Hindlimb muscle (tissue), 1 donor: ENCODE results near the gene PRODH. TPM values are rescaled to one million over a fixed set of nuclear protein-coding genes. Genes with fewer than 3 reads are reported as not detected.
"Not testable (repeated sequence)": the region's sequence is repeated elsewhere in the genome, so short reads cannot be mapped to it uniquely, and the experiment has no call there.

Source experiments
- DNase-seq: peaks from one replicate; pipeline ENCODE4 v3.0.0-alpha.2; 2013
- polyA plus RNA-seq: library from polyadenylated mRNA; unstranded; fragments of 120-200 nt; gene quantifications from one replicate; pipeline ENCODE4 v1.2.1, GENCODE V29; 2013; ENCODE audit not compliant: insufficient read length

Gene PRODH
- polyA plus RNA-seq, 1 donor: 8.8 TPM

DNA sequence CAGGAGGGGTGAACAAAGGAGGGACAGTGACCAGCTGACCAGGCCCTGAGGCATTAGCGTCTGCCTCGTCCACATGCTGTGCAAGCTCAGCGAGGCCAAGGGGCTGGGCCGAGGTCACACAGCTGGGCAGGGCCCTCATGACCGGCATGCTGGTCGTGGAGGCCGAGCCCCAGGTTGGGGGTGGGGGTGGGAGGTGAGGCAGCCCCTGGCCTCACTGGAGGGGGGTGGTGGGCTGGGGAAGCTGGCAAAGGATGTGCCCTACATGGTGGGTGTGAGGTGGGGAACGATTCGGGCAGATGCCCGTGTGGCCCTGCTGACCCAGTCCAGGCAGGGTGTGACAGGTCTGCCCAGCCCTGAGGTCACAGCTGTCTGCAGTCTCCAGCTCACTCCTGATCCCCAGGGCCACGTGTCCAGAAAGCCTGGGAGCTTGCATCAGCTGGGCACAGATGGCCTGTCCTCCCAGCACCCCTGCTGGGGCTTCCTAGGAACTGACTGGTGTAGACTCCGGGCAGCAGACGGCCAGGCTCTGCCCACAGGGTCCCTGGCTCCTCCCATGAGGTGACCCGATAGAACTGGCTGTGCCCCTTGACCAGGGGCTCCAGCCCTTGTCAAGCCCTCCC lies 31.4 kb upstream of the PRODH start:
- not testable (repeated sequence) for DNase-seq

DNA sequence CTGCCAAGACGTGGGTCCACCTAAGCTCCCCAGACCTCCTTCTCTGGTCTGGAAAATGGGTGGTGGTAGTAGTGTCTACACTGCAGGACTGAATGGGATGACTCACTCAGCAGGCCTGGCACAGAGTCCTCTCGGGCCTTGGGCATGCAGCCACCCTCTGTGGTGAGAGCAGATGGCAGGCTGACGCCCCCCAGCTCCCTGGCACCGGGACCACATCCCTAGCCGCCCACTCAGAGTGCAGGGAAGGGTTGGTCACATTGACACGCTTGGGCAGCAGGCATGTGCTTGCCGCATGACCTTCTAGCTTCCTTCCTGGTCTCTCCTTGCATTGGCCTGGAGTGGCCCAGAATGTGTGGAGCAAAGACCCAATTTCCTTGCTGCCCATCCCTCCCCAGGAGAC lies 30.7 kb upstream of the PRODH start:
- no peak for DNase-seq

DNA sequence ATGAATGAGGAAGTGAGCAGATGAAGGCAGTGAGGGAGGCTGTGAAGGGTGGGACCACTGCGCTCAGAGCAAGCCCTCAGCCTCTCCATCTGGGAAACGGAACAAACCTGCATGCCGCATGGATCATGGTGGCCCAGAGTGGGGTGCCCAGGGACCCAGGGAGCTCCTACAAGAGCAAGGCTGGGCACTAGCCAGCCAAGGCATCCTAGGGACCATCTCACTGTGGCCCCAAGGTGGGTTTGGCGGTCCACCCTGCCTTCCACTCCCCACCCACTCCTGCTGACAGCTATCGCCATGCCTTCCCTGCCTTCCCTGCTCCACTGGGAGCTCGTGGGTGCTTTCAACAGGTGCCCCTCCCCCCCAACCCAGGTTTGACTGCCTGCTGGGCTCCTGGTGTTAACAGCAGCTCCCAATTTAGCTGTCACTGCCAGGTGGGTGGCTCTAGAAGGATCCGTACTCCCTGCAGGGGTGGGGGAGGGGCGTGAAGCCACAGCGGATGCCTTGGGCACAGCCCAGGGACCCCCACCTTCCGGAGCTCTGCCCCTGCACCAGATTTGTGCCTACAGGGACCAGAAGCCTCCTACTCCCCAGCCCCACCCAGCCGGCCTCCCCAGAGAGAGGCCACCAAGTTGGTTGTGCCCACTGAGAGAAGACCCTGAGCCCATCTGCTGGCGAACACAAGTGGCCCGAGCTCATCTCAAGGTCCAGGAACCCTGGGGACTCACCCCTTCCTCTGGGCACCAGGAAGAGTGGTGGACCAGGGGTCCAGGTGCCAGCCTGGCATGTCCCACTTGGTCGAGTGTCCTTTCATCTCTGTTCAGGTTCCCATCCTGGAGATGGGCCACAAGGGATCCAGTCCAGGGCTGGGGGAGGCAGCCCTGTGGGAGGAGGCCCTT lies 29.7 kb upstream of the PRODH start:
- no peak for DNase-seq

DNA sequence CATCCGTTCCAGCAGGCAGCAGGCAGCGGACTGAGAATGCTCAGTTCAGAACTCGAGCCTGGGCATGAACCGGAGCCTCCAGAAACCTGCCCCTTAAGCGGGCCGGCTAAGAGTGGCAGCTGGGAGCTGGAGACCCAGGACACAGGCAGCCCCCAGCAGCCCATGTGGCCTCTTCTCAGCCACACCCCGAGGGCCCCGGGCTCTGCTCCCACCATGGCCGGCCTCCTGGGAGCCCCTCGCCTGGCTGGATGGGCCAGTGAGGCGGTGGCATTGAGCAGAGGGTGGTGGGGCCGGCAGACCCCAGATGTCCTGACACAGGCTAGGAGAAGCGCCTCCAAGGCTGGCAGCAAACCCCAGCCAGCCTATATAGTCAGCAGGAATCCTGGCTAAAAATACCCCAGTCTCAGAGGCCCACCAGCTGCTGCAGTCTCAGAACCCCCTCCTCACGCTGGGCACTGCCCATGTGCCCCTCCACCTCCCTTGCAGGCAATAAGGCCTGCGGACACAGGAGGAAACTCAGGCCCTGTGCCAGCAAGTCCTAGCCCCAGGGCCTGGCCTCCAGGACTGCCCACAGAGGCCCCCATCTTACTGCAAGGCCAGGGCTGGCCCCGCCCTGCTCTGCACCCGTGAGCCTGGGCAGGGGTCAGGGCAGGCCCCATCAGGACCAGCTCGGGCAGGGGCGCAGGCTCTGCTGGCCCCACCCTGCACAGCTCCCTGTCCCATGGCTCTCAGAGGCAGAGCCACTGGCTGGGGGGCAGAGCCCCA lies 28.6 kb upstream of the PRODH start:
- not testable (repeated sequence) for DNase-seq

DNA sequence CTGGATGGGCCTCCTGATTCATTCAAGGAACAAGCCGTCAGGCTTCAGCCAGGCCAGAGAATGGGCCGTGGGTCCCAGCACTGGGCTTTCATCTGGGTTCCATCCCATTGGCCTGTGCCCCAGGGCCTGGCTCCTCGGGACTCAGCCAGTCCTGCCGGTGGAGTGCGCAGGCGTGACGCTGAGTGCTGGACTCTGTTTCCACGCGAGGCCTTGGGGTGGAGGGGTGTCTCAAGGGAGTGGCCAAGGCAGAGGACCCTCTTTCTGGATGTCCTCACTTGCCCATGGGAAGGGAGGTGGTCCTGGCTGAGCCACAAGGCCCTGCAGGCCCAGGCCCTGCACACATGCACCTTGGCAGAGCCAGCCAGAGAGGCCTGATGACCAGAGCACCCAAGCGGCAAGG lies 28.0 kb upstream of the PRODH start:
- not testable (repeated sequence) for DNase-seq

DNA sequence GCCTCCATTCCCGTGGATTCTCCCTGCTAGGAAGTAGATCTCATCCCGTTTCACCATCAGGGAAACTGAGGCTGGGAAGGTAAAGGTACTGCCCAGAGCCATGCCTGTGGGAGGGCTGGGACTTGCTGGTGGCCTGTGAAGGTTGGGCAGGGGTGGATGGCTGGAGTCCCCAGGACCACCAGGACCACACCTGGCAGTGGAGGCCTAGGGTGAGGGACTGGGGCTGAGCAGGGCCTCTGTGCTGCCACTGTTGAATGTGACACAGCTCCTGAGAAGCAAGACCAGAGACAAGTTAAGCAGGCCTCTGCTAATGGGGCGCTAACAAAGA lies 26.2 kb upstream of the PRODH start:
- DNase-seq: no peak

DNA sequence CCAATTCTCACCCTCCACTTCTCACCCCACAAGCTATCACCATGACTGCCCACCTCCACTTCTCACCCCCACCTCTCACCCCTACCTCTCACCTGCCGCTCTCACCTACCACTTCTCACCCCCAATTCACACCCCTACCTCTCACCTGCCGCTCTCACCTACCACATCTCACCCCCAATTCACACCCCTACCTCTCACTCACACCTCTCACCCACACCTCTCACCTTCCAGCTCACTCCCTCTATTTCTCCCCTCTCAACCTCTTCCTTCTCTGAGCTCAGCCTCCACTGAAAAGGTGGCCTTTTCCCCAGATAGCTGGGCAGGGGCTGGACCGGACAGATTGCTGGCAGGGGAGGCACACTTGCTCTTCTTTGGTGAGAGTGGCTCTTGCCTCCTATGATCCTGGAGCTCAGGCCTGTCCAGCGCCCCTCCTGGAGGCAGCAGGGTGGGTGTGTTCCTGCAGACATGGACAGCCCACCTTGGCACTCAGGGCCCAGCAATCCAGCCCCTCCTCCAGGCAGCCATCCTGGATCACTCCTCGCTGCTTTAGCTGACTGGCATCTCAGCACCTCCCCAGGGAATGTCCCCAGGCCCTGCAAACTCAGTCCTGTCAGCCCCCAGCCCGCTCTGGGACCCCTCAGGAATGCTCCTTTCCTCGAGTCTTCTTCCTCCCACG lies 25.7 kb upstream of the PRODH start:
- DNase-seq: not testable (repeated sequence)

DNA sequence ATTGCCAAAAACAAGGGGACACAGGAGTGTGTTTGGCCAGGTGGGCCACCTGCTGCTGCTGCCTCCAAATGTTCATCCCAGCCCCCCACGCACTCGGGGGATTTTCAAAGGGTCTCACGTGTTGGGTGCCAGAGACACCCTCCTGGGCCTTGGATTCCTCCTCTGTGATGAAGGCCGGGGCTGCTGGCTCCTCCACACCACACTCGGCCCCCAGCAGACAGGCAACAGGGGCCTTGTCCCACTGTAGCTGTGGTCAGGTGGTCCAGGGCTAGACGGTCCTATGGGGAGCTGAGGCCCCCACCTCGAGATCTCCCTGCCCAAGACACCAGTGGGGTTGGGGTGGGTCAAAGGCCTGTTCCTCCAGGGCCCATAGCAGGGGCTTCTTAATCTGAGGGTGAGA lies 25.1 kb upstream of the PRODH start:
- DNase-seq: not testable (repeated sequence)

DNA sequence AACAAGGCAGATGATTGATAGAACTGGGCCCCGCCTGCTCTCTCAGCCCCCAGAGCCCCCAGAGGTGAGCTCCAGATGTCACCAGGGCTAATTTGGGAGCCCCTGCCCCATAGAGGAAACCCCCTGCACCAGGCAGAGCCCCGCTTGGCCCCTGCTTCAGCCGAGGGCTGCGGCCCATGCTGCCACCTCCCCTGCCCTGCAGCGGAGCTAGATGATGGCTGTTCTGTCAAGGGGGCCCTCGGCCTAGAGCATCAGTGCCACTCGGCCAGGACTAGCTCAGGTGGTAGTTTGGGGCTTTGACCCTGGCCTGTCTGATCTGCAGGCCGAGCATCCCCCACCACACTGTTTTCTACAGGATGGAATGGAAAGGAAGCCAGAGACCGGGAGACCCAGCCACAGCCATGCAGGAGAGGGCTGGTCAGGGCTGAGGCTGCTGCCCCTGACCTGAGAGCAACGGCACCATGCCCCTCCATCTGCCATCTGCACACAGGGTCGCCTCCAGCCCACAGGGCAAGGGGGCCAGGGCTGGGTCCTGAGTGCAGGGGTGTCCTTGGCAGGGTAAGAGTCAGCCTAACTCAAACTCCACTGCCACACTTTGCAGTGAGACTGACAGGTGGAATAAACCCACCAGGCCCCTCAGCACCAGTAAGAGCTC lies 24.2 kb upstream of the PRODH start:
- not testable (repeated sequence) for DNase-seq

DNA sequence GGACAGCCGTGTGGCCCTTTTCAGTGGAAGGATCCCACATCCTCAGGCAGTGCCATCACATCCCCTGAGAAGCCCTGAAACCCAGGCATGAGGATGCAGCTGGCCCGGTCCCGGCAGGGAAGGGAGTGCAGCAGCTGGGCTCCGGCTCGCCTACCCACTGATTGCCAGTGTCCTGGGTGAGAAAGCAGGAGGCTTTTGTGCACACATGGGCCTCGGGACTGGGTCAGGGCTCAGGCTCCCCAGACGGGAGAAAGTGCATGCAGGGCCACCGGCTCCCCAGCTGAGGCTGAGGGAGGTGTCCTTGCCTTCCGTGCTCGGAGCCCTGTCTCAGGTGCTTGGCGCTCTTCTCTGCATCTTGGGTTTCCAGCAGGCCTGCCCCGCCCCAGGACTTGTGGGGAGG lies 23.6 kb upstream of the PRODH start:
- not testable (repeated sequence) for DNase-seq

DNA sequence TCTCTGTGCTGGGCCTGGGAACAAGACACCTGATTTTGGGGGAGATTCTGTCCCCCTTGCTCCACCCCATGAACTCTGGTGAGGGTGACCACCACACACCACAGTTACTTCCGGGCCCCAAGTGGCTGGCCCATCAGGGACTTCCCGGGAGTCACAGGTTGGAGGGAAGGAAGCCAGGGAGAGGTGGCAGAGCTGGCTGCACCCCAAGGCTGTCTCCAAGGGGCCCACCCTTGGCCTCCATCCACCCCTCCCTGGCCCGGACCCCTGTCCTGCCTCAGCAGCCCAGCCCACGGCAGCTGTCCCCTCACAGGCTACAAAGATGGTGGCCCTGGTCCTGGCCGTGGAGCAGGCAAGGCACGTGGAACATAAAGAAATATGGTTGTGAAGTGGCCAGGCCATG lies 23.2 kb upstream of the PRODH start:
- DNase-seq: not testable (repeated sequence)

DNA sequence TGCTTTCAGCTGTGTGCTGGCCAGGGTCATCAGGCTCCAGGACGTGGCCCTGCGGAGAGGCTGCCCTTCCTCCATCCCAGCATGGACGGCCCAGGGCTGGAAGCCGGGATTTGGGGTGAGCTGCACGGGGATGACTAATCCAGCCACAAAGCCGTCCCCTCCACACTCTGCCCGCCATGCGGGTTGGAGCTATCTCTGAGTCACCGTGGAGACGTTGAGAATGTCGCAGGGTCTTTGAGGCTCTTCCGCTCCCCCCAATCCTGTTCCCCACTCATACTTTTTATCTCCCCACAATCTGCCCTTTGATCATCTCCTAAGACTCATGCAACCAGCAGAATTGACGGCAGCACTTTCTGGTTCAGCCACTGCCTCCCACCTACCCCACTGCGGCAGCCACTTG lies 22.6 kb upstream of the PRODH start:
- DNase-seq: not testable (repeated sequence)

DNA sequence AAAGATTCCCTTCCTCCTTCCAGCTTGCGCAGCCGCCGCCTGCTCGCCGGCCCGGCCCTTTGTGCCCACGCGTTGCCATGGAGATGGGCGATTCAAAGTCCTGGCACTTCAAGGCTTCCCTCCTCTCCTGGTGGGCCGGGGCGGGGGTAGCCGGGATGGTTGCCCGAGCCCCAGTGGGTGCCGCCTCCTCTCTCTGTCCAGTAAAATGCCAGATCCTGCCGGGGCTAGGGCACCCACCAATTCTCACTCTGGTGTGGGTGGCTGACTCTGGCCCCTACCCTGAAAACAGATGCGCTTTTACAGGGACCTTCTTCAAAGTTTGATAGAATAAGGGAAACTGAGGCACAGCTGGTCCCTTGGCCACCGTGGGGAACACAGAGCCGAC lies 22.2 kb upstream of the PRODH start:
- not testable (repeated sequence) for DNase-seq

DNA sequence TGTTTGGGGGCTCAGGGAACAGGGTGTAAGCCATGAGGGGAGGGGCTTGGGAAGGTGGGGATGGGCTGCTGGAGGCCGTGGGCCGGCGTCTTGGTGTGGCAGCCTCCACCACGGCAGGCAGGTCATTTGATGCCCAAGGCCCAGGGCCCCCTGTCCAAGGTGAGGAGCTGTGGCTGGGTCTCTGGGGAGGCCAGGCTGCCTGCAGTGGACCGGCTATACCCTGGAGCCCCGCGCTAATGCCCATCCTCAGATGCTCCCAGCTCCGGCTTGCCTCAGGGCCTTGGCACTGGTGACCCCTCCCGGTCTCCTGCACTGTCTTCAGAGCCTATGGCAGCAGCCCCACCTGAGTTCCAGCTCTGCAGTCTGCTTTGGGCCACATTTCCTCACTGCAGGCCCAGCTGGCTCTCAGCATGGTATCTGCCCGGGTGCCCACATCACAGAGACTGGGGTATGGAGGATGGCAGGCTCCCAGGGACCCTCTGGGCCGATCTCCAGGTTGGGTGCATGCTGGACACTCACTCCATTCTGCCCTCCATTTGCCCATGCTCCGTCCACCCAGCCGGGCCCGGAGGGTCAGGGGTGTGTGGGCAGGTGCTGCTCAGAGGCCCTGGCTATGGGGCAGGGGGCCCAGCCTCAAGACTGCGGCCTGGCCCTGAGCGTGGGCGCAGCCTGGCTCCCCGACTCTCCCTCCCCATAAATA lies 21.7 kb upstream of the PRODH start:
- not testable (repeated sequence) for DNase-seq

DNA sequence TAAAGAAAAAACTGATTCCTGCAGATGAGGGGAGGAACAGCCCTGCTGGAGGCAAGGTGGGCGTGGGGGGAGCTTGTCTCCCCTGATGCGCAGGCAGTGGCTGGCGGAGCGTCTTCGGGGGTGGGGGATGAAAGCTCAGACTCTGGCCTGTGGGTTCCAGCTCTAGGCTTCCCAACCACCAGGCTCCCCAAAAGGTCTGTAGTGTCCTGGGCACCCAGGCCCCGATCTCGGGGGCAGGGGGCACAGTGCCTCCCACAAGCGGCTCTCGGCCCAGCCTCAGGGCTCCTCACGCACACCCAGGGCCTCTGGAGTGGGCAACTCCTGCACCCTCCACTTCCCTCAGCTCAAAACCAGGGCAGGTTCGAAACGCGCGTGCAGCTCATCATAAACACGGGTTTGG lies 20.9 kb upstream of the PRODH start:
- not testable (repeated sequence) for DNase-seq

DNA sequence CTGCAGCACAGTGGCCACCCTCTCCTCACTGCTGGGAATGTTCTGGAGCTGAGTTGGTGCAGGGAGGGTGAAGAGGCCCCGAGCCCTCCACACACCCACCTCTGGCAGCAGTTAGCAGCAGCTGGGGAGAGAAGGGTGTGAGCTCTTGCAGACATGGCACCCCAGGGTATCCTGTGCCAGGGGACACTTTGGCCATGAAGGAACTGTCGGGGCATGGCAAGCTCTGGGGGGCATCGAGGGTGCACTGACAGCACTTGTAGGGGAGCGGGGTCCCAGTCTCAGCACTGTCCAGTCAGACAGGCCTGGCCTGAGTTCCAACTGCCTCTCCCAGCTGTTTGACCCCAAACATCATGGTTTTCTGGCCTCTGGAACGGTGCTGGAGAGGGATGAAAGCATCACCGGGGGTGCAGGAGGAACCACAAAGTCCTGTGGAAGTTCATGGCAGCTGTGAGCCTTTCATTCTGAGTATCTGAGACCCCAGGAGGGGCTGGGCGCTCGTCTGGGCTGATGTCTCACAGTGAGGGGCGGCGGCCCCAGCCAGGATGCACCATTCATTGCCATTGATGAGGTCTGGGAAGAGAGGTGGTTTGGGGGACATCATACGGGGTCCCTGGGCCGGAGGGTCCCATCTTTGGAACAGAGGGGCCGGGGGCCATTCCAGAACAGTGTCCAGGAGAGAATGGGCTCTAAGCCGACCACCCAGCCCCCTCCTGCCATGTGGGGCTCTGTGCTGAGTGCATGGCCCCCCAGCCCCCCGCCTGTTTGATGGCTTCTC lies 20.2 kb upstream of the PRODH start:
- not testable (repeated sequence) for DNase-seq

DNA sequence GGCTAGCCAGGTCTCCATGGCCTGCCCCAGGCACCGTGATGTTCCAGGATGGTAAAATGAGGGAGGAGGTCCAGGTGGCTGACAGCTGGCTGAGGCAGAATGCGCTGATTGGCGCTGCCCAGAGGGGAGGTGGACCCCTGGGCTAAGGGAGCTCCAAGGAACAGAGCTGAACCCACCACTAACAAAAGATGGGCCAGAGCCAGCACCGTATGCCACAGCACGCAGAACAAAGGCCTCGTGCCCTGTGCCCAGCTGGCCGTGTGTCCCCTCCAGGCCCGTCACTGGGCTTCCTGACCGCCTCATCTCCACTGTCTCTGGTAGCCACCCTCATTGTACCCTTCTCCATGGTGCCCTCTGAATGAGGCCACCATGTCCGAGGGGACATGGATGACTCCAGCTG lies 19.6 kb upstream of the PRODH start:
- no peak for DNase-seq

DNA sequence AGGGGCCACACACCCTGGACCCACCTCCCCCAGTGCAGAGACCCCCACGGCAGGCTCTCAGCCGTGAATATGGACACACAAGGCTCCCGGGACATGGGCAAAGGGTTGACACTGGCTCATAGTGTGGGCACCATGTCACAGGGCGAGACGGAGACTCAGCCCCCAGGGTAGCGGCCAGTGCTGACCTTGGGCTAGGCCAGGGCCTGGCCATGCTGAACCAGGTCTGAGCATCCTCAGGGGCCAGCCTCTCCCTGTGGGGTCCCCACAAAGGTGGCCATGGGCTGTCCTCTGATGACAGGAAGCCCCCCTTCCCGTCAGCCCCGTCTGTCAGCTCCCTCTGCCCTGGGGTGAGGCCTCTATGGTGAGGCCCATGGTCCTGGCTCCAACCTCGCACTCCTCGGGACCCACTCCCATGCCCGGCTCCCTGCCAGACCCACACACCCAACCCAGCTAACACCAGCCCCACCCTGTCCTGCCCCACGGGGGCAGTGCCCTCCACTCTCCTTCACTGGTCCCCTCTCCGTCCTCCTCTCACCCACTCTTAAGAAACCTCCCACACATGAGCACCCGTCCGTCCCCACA lies 19.0 kb upstream of the PRODH start:
- no peak for DNase-seq

DNA sequence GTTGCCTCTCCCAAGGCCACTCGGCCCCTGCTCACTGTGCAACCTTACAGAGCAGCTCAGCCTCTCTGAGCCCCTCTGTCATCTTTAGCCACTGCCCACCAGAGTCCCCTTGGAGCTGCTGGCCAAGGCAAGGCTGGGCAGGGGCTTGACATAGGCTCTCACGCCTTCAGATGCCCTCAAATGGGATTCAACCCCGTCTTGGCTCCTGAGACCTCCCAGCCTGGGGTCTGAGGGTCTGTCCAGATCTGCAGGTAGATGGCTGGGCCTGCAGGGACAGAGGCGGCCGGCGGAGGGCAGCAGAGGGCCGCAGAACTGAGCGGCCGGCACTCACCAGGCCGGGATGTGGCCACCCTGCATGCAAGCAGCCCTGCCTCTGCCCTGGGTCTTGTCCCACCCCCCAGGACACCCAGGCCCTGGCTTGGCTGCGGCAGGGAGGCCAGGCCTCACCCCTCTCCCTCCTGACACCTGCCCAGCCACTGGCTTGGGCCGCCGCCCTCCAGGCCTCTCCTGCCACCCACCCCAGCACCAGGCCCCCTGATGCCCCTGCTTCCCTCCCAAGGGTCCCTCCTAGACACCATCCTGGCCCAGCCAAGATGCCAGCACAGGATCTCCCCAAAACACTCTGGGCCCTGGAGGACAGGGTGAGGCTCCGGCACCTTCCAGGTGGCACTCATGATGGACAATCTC lies 18.4 kb upstream of the PRODH start:
- peak; percentile 50 for DNase-seq

DNA sequence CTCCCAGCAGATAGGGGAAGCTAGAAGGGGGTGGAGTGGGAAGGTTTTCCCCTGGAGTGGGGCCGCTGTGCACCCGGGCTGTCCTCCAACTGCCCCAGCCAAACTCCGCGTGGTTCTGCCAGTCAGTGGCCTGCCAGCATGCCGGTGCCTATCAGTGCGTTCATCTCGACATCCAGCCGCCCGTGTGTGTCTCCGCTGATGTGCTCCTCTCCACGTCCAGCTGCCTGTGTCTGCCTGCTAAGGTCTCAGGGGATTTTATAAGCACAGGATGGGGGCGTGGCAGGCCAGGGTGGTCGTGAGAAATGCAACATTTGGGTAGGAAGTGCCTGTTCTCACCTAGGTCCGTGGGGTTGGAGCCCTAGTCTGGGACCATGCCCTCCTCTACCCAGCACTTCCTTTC lies 17.0 kb upstream of the PRODH start:
- DNase-seq: not testable (repeated sequence)
